HEK293 (cell line): ENCODE measurements around the gene CARD14.

Experiments used
- GFI1B ChIP-seq: fragments of 450-650 bp; formaldehyde crosslinking; IDR thresholded peaks from 2 replicates; pipeline ENCODE4 v1.5.1; 2016; ENCODE audit warnings: missing biosample characterization, missing genetic modification characterization
- GLIS2 ChIP-seq: fragments of 450-650 bp; formaldehyde crosslinking; IDR thresholded peaks from 2 replicates; pipeline ENCODE4 v1.5.1; 2016; ENCODE audit warnings: missing biosample characterization, missing genetic modification characterization
- HOXA7 ChIP-seq: sonication (generic); formaldehyde crosslinking; IDR thresholded peaks from 2 replicates; pipeline ENCODE4 v1.8.1; 2022; ENCODE audit warnings: missing genetic modification reagents, borderline replicate concordance
- HOXC10 ChIP-seq: sonication (generic); formaldehyde crosslinking; IDR thresholded peaks from 2 replicates; pipeline ENCODE4 v1.8.1; 2023; ENCODE audit warnings: mild to moderate bottlenecking, missing genetic modification reagents
- IKZF3 ChIP-seq: fragments of 450-650 bp; IDR thresholded peaks from 2 replicates; pipeline ENCODE4 v1.5.0; 2018; ENCODE audit warnings: missing biosample characterization, mild to moderate bottlenecking, missing genetic modification characterization, moderate library complexity
- KLF10 ChIP-seq: fragments of 450-650 bp; IDR thresholded peaks from 2 replicates; pipeline ENCODE4 v1.5.1; 2018; ENCODE audit warnings: missing biosample characterization, mild to moderate bottlenecking, missing genetic modification characterization
- PATZ1 ChIP-seq: fragments of 450-650 bp; formaldehyde crosslinking; IDR thresholded peaks from 2 replicates; pipeline ENCODE4 v1.5.1; 2016; ENCODE audit warnings: missing biosample characterization, missing genetic modification characterization
- SP3 ChIP-seq: fragments of 450-650 bp; formaldehyde crosslinking; IDR thresholded peaks from 2 replicates; pipeline ENCODE4 v1.5.1; 2016; ENCODE audit warnings: missing biosample characterization, missing genetic modification characterization
- ZBTB48 ChIP-seq: fragments of 450-650 bp; formaldehyde crosslinking; IDR thresholded peaks from 2 replicates; pipeline ENCODE4 v1.5.1; 2016; ENCODE audit warnings: missing biosample characterization, missing genetic modification characterization
- ZEB2 ChIP-seq: fragments of 450-650 bp; formaldehyde crosslinking; IDR thresholded peaks from 2 replicates; pipeline ENCODE4 v1.5.1; 2016; ENCODE audit warnings: missing biosample characterization, missing genetic modification characterization
- ZNF114 ChIP-seq: fragments of 450-650 bp; formaldehyde crosslinking; IDR thresholded peaks from 2 replicates; pipeline ENCODE4 v1.5.0; 2017; ENCODE audit warnings: missing biosample characterization, missing genetic modification characterization
- ZNF121 ChIP-seq: fragments of 450-650 bp; formaldehyde crosslinking; IDR thresholded peaks from 2 replicates; pipeline ENCODE4 v1.5.1; 2016; ENCODE audit warnings: missing biosample characterization, missing genetic modification characterization
- ZNF148 ChIP-seq: fragments of 450-650 bp; formaldehyde crosslinking; IDR thresholded peaks from 2 replicates; pipeline ENCODE4 v1.5.0; 2017; ENCODE audit warnings: missing biosample characterization, missing genetic modification characterization, borderline replicate concordance
- ZNF155 ChIP-seq: fragments of 450-650 bp; formaldehyde crosslinking; IDR thresholded peaks from 2 replicates; pipeline ENCODE4 v1.5.1; 2016; ENCODE audit warnings: missing biosample characterization, missing genetic modification characterization
- ZNF169 ChIP-seq: fragments of 450-650 bp; formaldehyde crosslinking; IDR thresholded peaks from 2 replicates; pipeline ENCODE4 v1.5.1; 2016; ENCODE audit warnings: missing biosample characterization, missing genetic modification characterization
- ZNF2 ChIP-seq: fragments of 450-650 bp; formaldehyde crosslinking; IDR thresholded peaks from 2 replicates; pipeline ENCODE4 v1.5.1; 2016; ENCODE audit warnings: missing biosample characterization, missing genetic modification characterization
- ZNF202 ChIP-seq: fragments of 450-650 bp; formaldehyde crosslinking; IDR thresholded peaks from 2 replicates; pipeline ENCODE4 v1.5.1; 2016; ENCODE audit warnings: missing biosample characterization, missing genetic modification characterization, borderline replicate concordance
- ZNF24 ChIP-seq: fragments of 450-650 bp; formaldehyde crosslinking; IDR thresholded peaks from 2 replicates; pipeline ENCODE4 v1.5.1; 2016; ENCODE audit warnings: missing biosample characterization, missing genetic modification characterization
- ZNF280D ChIP-seq: fragments of 450-650 bp; formaldehyde crosslinking; IDR thresholded peaks from 2 replicates; pipeline ENCODE4 v1.5.1; 2016; ENCODE audit warnings: missing biosample characterization, missing genetic modification characterization
- ZNF362 ChIP-seq: fragments of 450-650 bp; formaldehyde crosslinking; IDR thresholded peaks from 2 replicates; pipeline ENCODE4 v1.5.1; 2016; ENCODE audit warnings: missing biosample characterization, missing genetic modification characterization
- ZNF423 ChIP-seq: fragments of 450-650 bp; formaldehyde crosslinking; IDR thresholded peaks from 2 replicates; pipeline ENCODE4 v1.5.1; 2016; ENCODE audit warnings: missing biosample characterization, missing genetic modification characterization
- ZNF449 ChIP-seq: fragments of 450-650 bp; formaldehyde crosslinking; IDR thresholded peaks from 2 replicates; pipeline ENCODE4 v1.5.1; 2017; ENCODE audit warnings: missing biosample characterization, mild to moderate bottlenecking, missing genetic modification characterization, moderate library complexity
- ZNF521 ChIP-seq: fragments of 450-650 bp; formaldehyde crosslinking; IDR thresholded peaks from 2 replicates; pipeline ENCODE4 v1.5.1; 2017; ENCODE audit warnings: missing biosample characterization, mild to moderate bottlenecking, missing genetic modification characterization
- ZNF529 ChIP-seq: fragments of 450-650 bp; formaldehyde crosslinking; IDR thresholded peaks from 2 replicates; pipeline ENCODE4 v1.5.1; 2017; ENCODE audit warnings: missing genetic modification characterization, missing biosample characterization; ENCODE audit not compliant: insufficient replicate concordance
- ZNF561 ChIP-seq: fragments of 450-650 bp; IDR thresholded peaks from 2 replicates; pipeline ENCODE4 v1.5.1; 2018; ENCODE audit warnings: missing biosample characterization, missing genetic modification characterization, borderline replicate concordance
- ZNF596 ChIP-seq: fragments of 450-650 bp; IDR thresholded peaks from 2 replicates; pipeline ENCODE4 v1.5.0; 2018; ENCODE audit warnings: missing biosample characterization, mild to moderate bottlenecking, missing genetic modification characterization, moderate library complexity
- ZNF610 ChIP-seq: fragments of 450-650 bp; formaldehyde crosslinking; IDR thresholded peaks from 2 replicates; pipeline ENCODE4 v1.5.1; 2016; ENCODE audit warnings: missing biosample characterization, missing genetic modification characterization, borderline replicate concordance
- ZNF677 ChIP-seq: fragments of 450-650 bp; IDR thresholded peaks from 2 replicates; pipeline ENCODE4 v1.5.0; 2018; ENCODE audit warnings: missing biosample characterization, mild to moderate bottlenecking, missing genetic modification characterization, moderate library complexity
- ZNF791 ChIP-seq: fragments of 450-650 bp; formaldehyde crosslinking; IDR thresholded peaks from 2 replicates; pipeline ENCODE4 v1.5.1; 2016; ENCODE audit warnings: missing biosample characterization, missing genetic modification characterization
- ZNF843 ChIP-seq: fragments of 450-650 bp; formaldehyde crosslinking; IDR thresholded peaks from 2 replicates; pipeline ENCODE4 v1.5.1; 2016; ENCODE audit warnings: missing biosample characterization, missing genetic modification characterization

Gene CARD14

GRCh38 chr17:80147035-80147822 is 22.6 kb upstream of the CARD14 start, which contains the start of gene EIF4A3 (continued):
- TF ChIP-seq ZNF362: 0 out of 2 replicates have a peak, but pooled peaks have one; percentile 8
- no peak for TF ChIP-seq ZNF202
- no peak for TF ChIP-seq ZNF596 (tag by site-specific recombination)
- no peak for TF ChIP-seq ZNF148 (tag by site-specific recombination)
- TF ChIP-seq ZNF843: 0 out of 2 replicates have a peak, but pooled peaks have one; percentile 54
- TF ChIP-seq ZNF121 (tag by site-specific recombination): peak; percentile 67; the same call in 1 of the 2 replicates
- peak; percentile 87 for TF ChIP-seq ZEB2
- no peak for TF ChIP-seq ZNF280D
- TF ChIP-seq IKZF3 (tag by site-specific recombination): no peak
- TF ChIP-seq HOXA7 (CRISPR knock-in tag): no peak
- no peak for TF ChIP-seq GFI1B (tag by site-specific recombination)
- no peak for TF ChIP-seq ZNF791 (tag by site-specific recombination)
- TF ChIP-seq ZNF114 (tag by site-specific recombination): no peak
- TF ChIP-seq ZNF423 (tag by site-specific recombination): no peak
- no peak for TF ChIP-seq ZNF169 (tag by site-specific recombination)
- peak; percentile 99 for TF ChIP-seq SP3
- peak; percentile 87; the same call in 1 of the 2 replicates for TF ChIP-seq ZNF561 (tag by site-specific recombination)
- TF ChIP-seq KLF10 (tag by site-specific recombination): peak; percentile 94
- peak; percentile 58; the same call in 1 of the 2 replicates for TF ChIP-seq ZNF677 (tag by site-specific recombination)
- TF ChIP-seq ZBTB48 (tag by site-specific recombination): 0 out of 2 replicates have a peak, but pooled peaks have one; percentile 46
- TF ChIP-seq PATZ1: peak; percentile 75
- no peak for TF ChIP-seq ZNF155 (tag by site-specific recombination)
- 0 out of 2 replicates have a peak, but pooled peaks have one; percentile 36 for TF ChIP-seq HOXC10
- TF ChIP-seq ZNF529 (tag by site-specific recombination): no peak
- no peak for TF ChIP-seq ZNF449 (tag by site-specific recombination)
- no peak for TF ChIP-seq ZNF521 (tag by site-specific recombination)
- TF ChIP-seq ZNF610: 0 out of 2 replicates have a peak, but pooled peaks have one; percentile 21
- TF ChIP-seq ZNF24 (tag by site-specific recombination): no peak
- peak; percentile 44; the same call in 1 of the 2 replicates for TF ChIP-seq GLIS2 (tag by site-specific recombination)
- no peak for TF ChIP-seq ZNF2 (tag by site-specific recombination)
